HepG2 (cell line): ENCODE data around the gene CD86. TPM values are rescaled to one million over a fixed set of nuclear protein-coding genes. Genes with fewer than 3 reads are reported as not detected.

ENCODE experiments used
- ATAC-seq: fragments of 200-7000 bp; cut with Tn5 transposase; 3 replicates; pipeline ENCODE4 v1.9.1; 2020; ENCODE audit warnings: mild to moderate bottlenecking, moderate library complexity
- BruUV-seq: library from RNA; stranded (reverse); fragments of 400-500 nt; replicated peaks from 2 replicates; lab custom pipeline; 2021; lab: Mats Ljungman, UMichigan
- CTCF ChIA-PET: fragments of 300-600 bp; formaldehyde crosslinking; extraction: SDS; loops from one replicate; lab custom pipeline; 2021; ENCODE audit warnings: low total read pairs, inconsistent platforms, low intra/inter-chr PET ratio; lab: Yijun Ruan, JAX
- POLR2A ChIA-PET: fragments of 350-600 bp; sonication (Branson Sonifier 250); formaldehyde crosslinking; loops from one replicate; lab custom pipeline; 2020; ENCODE audit warnings: antibody characterized with exemption, inconsistent platforms; lab: Yijun Ruan, JAX
- DNase-seq: peaks from one replicate; pipeline ENCODE4 v3.0.0-alpha.2; 2015; ENCODE audit warnings: low spot score
- FAIRE-seq: peaks from 3 replicates; lab custom pipeline; 2011; peaks lifted over from hg19 to GRCh38; lab: Jason Lieb, UNC
- H2AFZ ChIP-seq: one replicate; pipeline ENCODE4 v1.6.1; 2011; ENCODE audit warnings: low read length, inconsistent platforms
- H3K27ac ChIP-seq: fragments of 300-600 bp; 3 replicates; pipeline ENCODE4 v1.8.0; 2011; ENCODE audit warnings: mixed run types, mild to moderate bottlenecking, mixed read lengths, low read length, inconsistent platforms; ENCODE audit not compliant: insufficient read depth; ENCODE audit errors: extremely low read length
- H3K27me3 ChIP-seq, 2 experiments: fragments of 200-600 bp in 1 of 2; 2 replicates in 1 of 2; 3 replicates in 1 of 2; pipeline versions ENCODE4 v1.6.0 to v1.8.0; 2011; ENCODE audit warnings: low read length in 2 of 2, mild to moderate bottlenecking in 2 of 2, moderate library complexity in 2 of 2, inconsistent platforms in 1 of 2; ENCODE audit not compliant: insufficient read depth in 2 of 2, control insufficient read depth in 1 of 2
- H3K36me3 ChIP-seq, 2 experiments: fragments of 200-600 bp in 1 of 2; replicated peaks in 1 of 2; 2 replicates in 1 of 2; 3 replicates in 1 of 2; pipeline versions ENCODE4 v1.5.1 to v1.8.0; 2011; ENCODE audit warnings: low read length in 2 of 2, inconsistent platforms in 1 of 2; ENCODE audit not compliant: insufficient read depth in 2 of 2, control insufficient read depth in 1 of 2
- H3K4me1 ChIP-seq: 2 replicates; pipeline ENCODE4 v1.5.1; 2012; ENCODE audit warnings: low read length, inconsistent platforms; ENCODE audit not compliant: insufficient read depth
- H3K4me2 ChIP-seq: 2 replicates; pipeline ENCODE4 v1.6.0; 2011; ENCODE audit warnings: low read depth, low read length, inconsistent platforms
- H3K4me3 ChIP-seq, 3 experiments: fragments of 200-600 bp in 1 of 3; sonication (generic), shearing (Covaris generic) in 1 of 3; replicated peaks in 1 of 3; 2 replicates each; pipeline ENCODE4 v1.5.1; 2011 to 2016; ENCODE audit warnings: low read length in 3 of 3, inconsistent platforms in 2 of 3, low read depth in 2 of 3, mild to moderate bottlenecking in 2 of 3, control low read depth in 1 of 3, mixed read lengths in 1 of 3; ENCODE audit not compliant: insufficient read depth in 1 of 3
- H3K79me2 ChIP-seq: one replicate; pipeline ENCODE4 v1.6.1; 2011; ENCODE audit warnings: low read length, inconsistent platforms; ENCODE audit not compliant: insufficient read depth
- H3K9ac ChIP-seq: 2 replicates; pipeline ENCODE4 v1.6.0; 2011; ENCODE audit warnings: mild to moderate bottlenecking, low read depth, low read length, inconsistent platforms; ENCODE audit not compliant: insufficient read depth
- H3K9me3 ChIP-seq: 2 replicates; pipeline ENCODE4 v1.5.1; 2012; ENCODE audit warnings: mild to moderate bottlenecking, low read length
- H4K20me1 ChIP-seq: 2 replicates; pipeline ENCODE4 v1.6.0; 2011; ENCODE audit warnings: inconsistent platforms, mild to moderate bottlenecking, low read length, moderate library complexity; ENCODE audit not compliant: insufficient read depth
- CREBL2 ChIP-seq: sonication (generic); formaldehyde crosslinking; IDR thresholded peaks from 2 replicates; pipeline ENCODE4 v1.8.1; 2023; ENCODE audit warnings: missing genetic modification reagents, mild to moderate bottlenecking, borderline replicate concordance
- KDM2A ChIP-seq: sonication (generic); formaldehyde crosslinking; IDR thresholded peaks from 2 replicates; pipeline ENCODE4 v1.4.0; 2020; ENCODE audit warnings: low read depth, missing genetic modification reagents, borderline replicate concordance
- MIER2 ChIP-seq: IDR thresholded peaks from 2 replicates; pipeline ENCODE4 v1.6.1; 2016; ENCODE audit warnings: missing biosample characterization, missing genetic modification reagents
- MTA1 ChIP-seq: sonication (generic); formaldehyde crosslinking; IDR thresholded peaks from 2 replicates; pipeline ENCODE4 v1.4.0; 2020; ENCODE audit warnings: missing genetic modification reagents, mild to moderate bottlenecking, borderline replicate concordance
- MTA3 ChIP-seq: sonication (generic); formaldehyde crosslinking; IDR thresholded peaks from 2 replicates; pipeline ENCODE4 v1.4.0; 2020; ENCODE audit warnings: missing genetic modification reagents
- PHF20 ChIP-seq: sonication (generic); formaldehyde crosslinking; IDR thresholded peaks from 2 replicates; pipeline ENCODE4 v1.5.0; 2020; ENCODE audit warnings: mild to moderate bottlenecking, missing genetic modification reagents
- SIX1 ChIP-seq: sonication (generic); formaldehyde crosslinking; IDR thresholded peaks from 2 replicates; pipeline ENCODE4 v1.4.0; 2020; ENCODE audit warnings: missing genetic modification reagents, borderline replicate concordance
- SNAI1 ChIP-seq: sonication (generic); formaldehyde crosslinking; IDR thresholded peaks from 2 replicates; pipeline ENCODE4 v1.5.0; 2020; ENCODE audit warnings: mild to moderate bottlenecking, missing genetic modification reagents, borderline replicate concordance
- TAF15 ChIP-seq: fragments of 200-400 bp; formaldehyde crosslinking; IDR thresholded peaks from one replicate; pipeline ENCODE4 v1.6.1; 2018; ENCODE audit warnings: mild to moderate bottlenecking, low read depth, low read length; ENCODE audit not compliant: poor library complexity, severe bottlenecking
- TOPORS ChIP-seq: sonication (generic); formaldehyde crosslinking; IDR thresholded peaks from 2 replicates; pipeline ENCODE4 v1.8.0; 2023; ENCODE audit warnings: mild to moderate bottlenecking, missing genetic modification reagents
- ZFYVE20 ChIP-seq: sonication (generic); formaldehyde crosslinking; IDR thresholded peaks from 2 replicates; pipeline ENCODE4 v1.8.0; 2023; ENCODE audit warnings: low read depth, mild to moderate bottlenecking, moderate library complexity, missing genetic modification reagents, borderline replicate concordance
- ZNF205 ChIP-seq: IDR thresholded peaks from 2 replicates; pipeline ENCODE4 v1.6.1; 2018; ENCODE audit warnings: missing biosample characterization, missing genetic modification reagents
- ZNF652 ChIP-seq: IDR thresholded peaks from 2 replicates; pipeline ENCODE4 v1.6.1; 2016; ENCODE audit warnings: low read depth, borderline replicate concordance
- ZNF784 ChIP-seq: sonication (generic); formaldehyde crosslinking; IDR thresholded peaks from 2 replicates; pipeline ENCODE4 v1.5.1; 2020; ENCODE audit warnings: missing genetic modification reagents, mild to moderate bottlenecking, borderline replicate concordance
- ZUFSP ChIP-seq: sonication (generic); formaldehyde crosslinking; IDR thresholded peaks from 2 replicates; pipeline ENCODE4 v1.9.0; 2021; ENCODE audit warnings: missing genetic modification reagents, mild to moderate bottlenecking, borderline replicate concordance
- WGBS: methylation state at CpG from one replicate; pipeline ENCODE4 v1.1.6; 2017; ENCODE audit warnings: low lambda C conversion rate; 5-methylcytosine and 5-hydroxymethylcytosine counted together
- in situ Hi-C: cut with HindIII; loops from 2 replicates; pipeline ENCODE4 v1.10.0; 2017; ENCODE audit warnings: low pct_unique_long_range_greater_than_20kb; ENCODE audit not compliant: extremely low pct_ligation_motif_present
- intact Hi-C: fragments of 100-400 bp; cut with micrococcal nuclease; formaldehyde crosslinking; loops from one replicate; pipeline ENCODE4 v1.10.0; 2022; ENCODE audit not compliant: unreplicated experiment
- polyA plus RNA-seq, 8 experiments: library from polyadenylated mRNA; depleted of rRNA in 3 of 8; stranded (reverse) in 7 of 8; unstranded in 1 of 8; fragments of >200 nt; fragmentation: Illumina TruSeq in 4 of 8; extraction: Trizol in 4 of 8; gene quantifications; 2 replicates each; pipeline versions ENCODE4 v1.2.1 to v1.2.3, GENCODE V29; 2011 to 2016; ENCODE audit warnings: low read depth in 4 of 8, missing spikeins in 1 of 8, mixed read lengths in 1 of 8; ENCODE audit not compliant: insufficient read depth in 1 of 8
- total RNA-seq, 5 experiments: library from RNA; depleted of rRNA; stranded (reverse); fragments of >200 nt; fragmentation: Illumina TruSeq; extraction: Trizol; gene quantifications; 2 replicates each; pipeline ENCODE4 v1.2.3, GENCODE V29; 2016; ENCODE audit warnings: low read depth in 1 of 5
- TF ChIP-seq, protein P1 (sequence below): sonication (generic); formaldehyde crosslinking; IDR thresholded peaks from 2 replicates; pipeline ENCODE4 v1.5.0; 2020; ENCODE audit warnings: missing genetic modification reagents
- TF ChIP-seq, protein P2 (sequence below): sonication (generic); formaldehyde crosslinking; IDR thresholded peaks from 2 replicates; pipeline ENCODE4 v1.5.0; 2020; ENCODE audit warnings: missing genetic modification reagents

The CD86 gene
- total and polyA plus RNA-seq, 2 of the 13 experiments (the other 11 are each of a cell fraction or from before 2014, with no cell fraction given), result not detected

- TF ChIP-seq, protein P1, sequence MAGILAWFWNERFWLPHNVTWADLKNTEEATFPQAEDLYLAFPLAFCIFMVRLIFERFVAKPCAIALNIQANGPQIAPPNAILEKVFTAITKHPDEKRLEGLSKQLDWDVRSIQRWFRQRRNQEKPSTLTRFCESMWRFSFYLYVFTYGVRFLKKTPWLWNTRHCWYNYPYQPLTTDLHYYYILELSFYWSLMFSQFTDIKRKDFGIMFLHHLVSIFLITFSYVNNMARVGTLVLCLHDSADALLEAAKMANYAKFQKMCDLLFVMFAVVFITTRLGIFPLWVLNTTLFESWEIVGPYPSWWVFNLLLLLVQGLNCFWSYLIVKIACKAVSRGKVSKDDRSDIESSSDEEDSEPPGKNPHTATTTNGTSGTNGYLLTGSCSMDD, result no peak
- no peak for TF ChIP-seq SIX1 (CRISPR knock-in tag)
- no peak for TF ChIP-seq ZFYVE20
- TF ChIP-seq TAF15, result no peak
- TF ChIP-seq CREBL2 (CRISPR knock-in tag), result no peak
- TF ChIP-seq ZNF205 (CRISPR knock-in tag), result no peak
- TF ChIP-seq, protein P2, sequence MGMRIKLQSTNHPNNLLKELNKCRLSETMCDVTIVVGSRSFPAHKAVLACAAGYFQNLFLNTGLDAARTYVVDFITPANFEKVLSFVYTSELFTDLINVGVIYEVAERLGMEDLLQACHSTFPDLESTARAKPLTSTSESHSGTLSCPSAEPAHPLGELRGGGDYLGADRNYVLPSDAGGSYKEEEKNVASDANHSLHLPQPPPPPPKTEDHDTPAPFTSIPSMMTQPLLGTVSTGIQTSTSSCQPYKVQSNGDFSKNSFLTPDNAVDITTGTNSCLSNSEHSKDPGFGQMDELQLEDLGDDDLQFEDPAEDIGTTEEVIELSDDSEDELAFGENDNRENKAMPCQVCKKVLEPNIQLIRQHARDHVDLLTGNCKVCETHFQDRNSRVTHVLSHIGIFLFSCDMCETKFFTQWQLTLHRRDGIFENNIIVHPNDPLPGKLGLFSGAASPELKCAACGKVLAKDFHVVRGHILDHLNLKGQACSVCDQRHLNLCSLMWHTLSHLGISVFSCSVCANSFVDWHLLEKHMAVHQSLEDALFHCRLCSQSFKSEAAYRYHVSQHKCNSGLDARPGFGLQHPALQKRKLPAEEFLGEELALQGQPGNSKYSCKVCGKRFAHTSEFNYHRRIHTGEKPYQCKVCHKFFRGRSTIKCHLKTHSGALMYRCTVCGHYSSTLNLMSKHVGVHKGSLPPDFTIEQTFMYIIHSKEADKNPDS (CRISPR knock-in tag), result no peak
- no peak for TF ChIP-seq PHF20 (CRISPR knock-in tag)
- no peak for TF ChIP-seq ZUFSP (CRISPR knock-in tag)
- TF ChIP-seq ZNF652 (CRISPR knock-in tag), result no peak
- no peak for TF ChIP-seq MIER2 (CRISPR knock-in tag)
- no peak for TF ChIP-seq SNAI1 (CRISPR knock-in tag)
- TF ChIP-seq TOPORS (CRISPR knock-in tag), result no peak
- TF ChIP-seq MTA3 (CRISPR knock-in tag), result no peak
- no peak for TF ChIP-seq ZNF784 (CRISPR knock-in tag)
- TF ChIP-seq KDM2A (CRISPR knock-in tag), result no peak
- no peak for TF ChIP-seq MTA1 (CRISPR knock-in tag)
Observed at GRCh38 chr3:122094693-122095092, 39.5 kb downstream of the CD86 start.

More at GRCh38 chr3:122094693-122095092, 39.5 kb downstream of the CD86 start:
- Histone ChIP-seq H3K4me3 (no peak overlapping the region), H3K4me2 (no peak overlapping the region), H3K27me3 (peaks cover 3 to 5% of the 10 kb centered on the region in 2 experiments; a peak in 3 of 5 replicates), H3K79me2 (no peaks in the 10 kb centered on the region), H2AFZ (no peak overlapping the region), H3K36me3 (no peaks in the 10 kb centered on the region), H3K9me3 (no peaks in the 10 kb centered on the region), H4K20me1 (no peaks in the 10 kb centered on the region), H3K9ac (no peak overlapping the region), H3K27ac (no peak overlapping the region), H3K4me1 (no peaks in the 10 kb centered on the region)
- DNase-seq, result no peak
- intact Hi-C loops (no loop called here), in situ Hi-C loops (no loop called here)
- ATAC-seq, result no peak
- BruUV-seq, result no TSS peak
- ChIA-PET POLR2A (no interaction called here), CTCF (no interaction called here)
- no peak for FAIRE-seq
- whole genome bisulfite sequencing, result 12% methylated on average over 2 of the region's 2 CpGs
